B cell (primary cell): Measurements from ENCODE around the gene AFAP1L1.

Experiments used
- CTCF ChIP-seq: fragments of 200-600 bp; IDR thresholded peaks from one replicate; pipeline ENCODE4 v1.8.0; 2022; ENCODE audit warnings: antibody characterized with exemption, mild to moderate bottlenecking
- EZH2 ChIP-seq: IDR thresholded peaks from 2 replicates; pipeline ENCODE4 v1.6.1; 2012; ENCODE audit warnings: borderline replicate concordance, low read depth, mild to moderate bottlenecking, moderate library complexity, low read length; ENCODE audit not compliant: insufficient read depth, poor library complexity, severe bottlenecking

DNA sequence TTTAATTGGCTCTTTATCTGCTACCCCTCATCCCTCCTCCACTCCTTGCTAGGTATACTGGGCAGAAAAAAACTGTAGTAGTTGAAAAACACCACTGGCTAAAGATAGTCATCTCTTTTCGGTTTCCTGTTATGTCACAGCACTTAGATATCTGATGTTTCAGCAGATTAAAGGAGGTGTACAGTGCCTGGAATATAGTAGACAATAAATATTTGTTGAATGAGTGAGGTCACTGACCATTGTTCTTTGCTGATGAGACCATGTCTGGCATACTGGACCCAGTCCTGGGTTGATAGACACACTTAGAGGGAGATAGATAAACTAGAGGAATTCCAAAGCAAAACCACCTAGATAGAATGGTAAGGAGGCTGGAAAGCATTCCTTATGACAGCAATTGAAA is 76.9 kb downstream of the AFAP1L1 start:
- TF ChIP-seq CTCF (no peak), EZH2 (no peak)
